ENCODE results near the gene FAT2. TPM values are rescaled to one million over a fixed set of nuclear protein-coding genes. Genes with fewer than 3 reads are reported as not detected.
A peak's percentile ranks its signal among the peaks of the same experiment; 100 is the strongest.

The FAT2 gene
- total RNA-seq, 1 donor from 2014 or later: 0.14 TPM

GRCh38 chr5:151584057-151584937 lies 6.8 kb downstream of the FAT2 start:
- no peaks in the 10 kb centered on the region for H3K36me3 Mint-ChIP-seq (ENCODE audit: low read depth, unreplicated experiment)
- FAIRE-seq (no peak), DNase-seq (ENCODE audit: low read depth) (no peak)
- Histone ChIP-seq H3K9ac (ENCODE audit: low read length) (no peak overlapping the region), H3K27ac (ENCODE audit: low read depth, low read length) (no peak overlapping the region), H3K4me2 (ENCODE audit: low read length) (no peak overlapping the region), H3K4me3 (ENCODE audit: insufficient read depth, low read depth, low read length) (no peak overlapping the region), H4K20me1 (ENCODE audit: insufficient read depth, low read length) (no peaks in the 10 kb centered on the region), H3K27me3 (ENCODE audit: insufficient read depth, low read length) (no peaks in the 10 kb centered on the region), H2AFZ (ENCODE audit: low read depth, low read length) (no peak overlapping the region), H3K4me1 (ENCODE audit: insufficient read depth, low read length) (no peaks in the 10 kb centered on the region), H3K9me3 (ENCODE audit: insufficient read depth, low read depth, low read length) (no peaks in the 10 kb centered on the region), H3K36me3 (ENCODE audit: insufficient read depth, low read length) (no peaks in the 10 kb centered on the region), H3K79me2 (ENCODE audit: insufficient read depth, low read length) (no peaks in the 10 kb centered on the region)
- TF ChIP-seq EZH2 (IDR thresholded peaks at IDR 0.05; ENCODE audit: insufficient read depth, low read length) (no peak), CTCF (IDR thresholded peaks at IDR 0.05; ENCODE audit: insufficient read depth, low read depth, low read length) (no peak)
- H3K4me3 Mint-ChIP-seq (ENCODE audit: unreplicated experiment): no peak overlapping the region
- no peak overlapping the region for H3K27ac Mint-ChIP-seq (ENCODE audit: unreplicated experiment)
- peaks cover 6% of the 10 kb centered on the region for H3K27me3 Mint-ChIP-seq (ENCODE audit: low read depth, unreplicated experiment)
- no peaks in the 10 kb centered on the region for H3K9me3 Mint-ChIP-seq (ENCODE audit: unreplicated experiment)
- H3K4me1 Mint-ChIP-seq (ENCODE audit: low read depth, unreplicated experiment): no peaks in the 10 kb centered on the region

- Histone ChIP-seq H3K4me3 (ENCODE audit: insufficient read depth, low read depth, low read length) (no peak overlapping the region), H3K4me1 (ENCODE audit: insufficient read depth, low read length) (no peaks in the 10 kb centered on the region), H3K36me3 (ENCODE audit: insufficient read depth, low read length) (no peaks in the 10 kb centered on the region), H4K20me1 (ENCODE audit: insufficient read depth, low read length) (no peaks in the 10 kb centered on the region), H3K79me2 (ENCODE audit: insufficient read depth, low read length) (no peaks in the 10 kb centered on the region), H3K4me2 (ENCODE audit: low read length) (no peak overlapping the region), H3K27me3 (ENCODE audit: insufficient read depth, low read length) (peaks cover 2% of the 10 kb centered on the region), H3K9ac (ENCODE audit: low read length) (no peak overlapping the region), H3K9me3 (ENCODE audit: insufficient read depth, low read depth, low read length) (no peaks in the 10 kb centered on the region), H2AFZ (ENCODE audit: low read depth, low read length) (no peak overlapping the region), H3K27ac (ENCODE audit: low read depth, low read length) (no peak overlapping the region)
- Mint-ChIP-seq H3K27ac (ENCODE audit: unreplicated experiment) (peak overlapping the region; percentile 28), H3K36me3 (ENCODE audit: low read depth, unreplicated experiment) (no peaks in the 10 kb centered on the region), H3K4me3 (ENCODE audit: unreplicated experiment) (no peak overlapping the region), H3K9me3 (ENCODE audit: unreplicated experiment) (no peaks in the 10 kb centered on the region), H3K4me1 (ENCODE audit: low read depth, unreplicated experiment) (no peaks in the 10 kb centered on the region), H3K27me3 (ENCODE audit: low read depth, unreplicated experiment) (peaks cover 10% of the 10 kb centered on the region)
- no peak for DNase-seq (ENCODE audit: low read depth)
- TF ChIP-seq CTCF (IDR thresholded peaks at IDR 0.05; ENCODE audit: insufficient read depth, low read depth, low read length): no peak
- TF ChIP-seq EZH2 (IDR thresholded peaks at IDR 0.05; ENCODE audit: insufficient read depth, low read length): no peak
- no peak for FAIRE-seq
These were observed 9.1 kb downstream of the FAT2 start for GRCh38 chr5:151581812-151582583.
